ENCODE data around the gene ZNF358.

ZNF358 gene

GRCh38 chr19:7488736-7489353 is 27.1 kb upstream of the ZNF358 start, which contains the start of gene PEX11G:
Gene PEX11G, minus strand, starts transcription at chr19:7489035. Its CDS starts 25 bp downstream, at chr19:7489010.
- DNase-seq (ENCODE audit: low spot score) = no peak
- no peak for FAIRE-seq

GRCh38 chr19:7489609-7490044 is 26.3 kb upstream of the ZNF358 start:
- FAIRE-seq (no peak), DNase-seq (ENCODE audit: low spot score) (no peak)

GRCh38 chr19:7492142-7492541 is 23.8 kb upstream of the ZNF358 start:
- no peak for FAIRE-seq
- no peak for DNase-seq (ENCODE audit: low spot score)

GRCh38 chr19:7492558-7492957 is 23.3 kb upstream of the ZNF358 start:
- DNase-seq (ENCODE audit: low spot score) (no peak), FAIRE-seq (no peak)

GRCh38 chr19:7494416-7495098 is 21.3 kb upstream of the ZNF358 start:
- DNase-seq (ENCODE audit: low spot score) (no peak), FAIRE-seq (no peak)

- no peak for FAIRE-seq
Measured at GRCh38 chr19:7497292-7497691, 18.6 kb upstream of the ZNF358 start.

GRCh38 chr19:7500811-7501450 is 15.0 kb upstream of the ZNF358 start:
- no peak for FAIRE-seq
- no peak for DNase-seq (ENCODE audit: low spot score)

More at GRCh38 chr19:7497292-7497691, 18.6 kb upstream of the ZNF358 start:
- DNase-seq (ENCODE audit: low spot score) = no peak

GRCh38 chr19:7502552-7502951 is 13.4 kb upstream of the ZNF358 start:
- FAIRE-seq (no peak), DNase-seq (ENCODE audit: low spot score) (no peak)

GRCh38 chr19:7504684-7505083 is 11.2 kb upstream of the ZNF358 start:
- no peak for FAIRE-seq
- no peak for DNase-seq (ENCODE audit: low spot score)

GRCh38 chr19:7505288-7505681 is 10.6 kb upstream of the ZNF358 start:
- DNase-seq (ENCODE audit: low spot score) (no peak), FAIRE-seq (no peak)

- DNase-seq (ENCODE audit: low spot score) (no peak), FAIRE-seq (no peak)
Measured at GRCh38 chr19:7505682-7506384, 10.1 kb upstream of the ZNF358 start.

GRCh38 chr19:7506385-7507328 is 9.2 kb upstream of the ZNF358 start:
- DNase-seq (ENCODE audit: low spot score) (peak; percentile 43), FAIRE-seq (no peak)

- FAIRE-seq = peak; percentile 37
Measured at GRCh38 chr19:7507884-7508283, 8.0 kb upstream of the ZNF358 start.

GRCh38 chr19:7509625-7510024 is 6.3 kb upstream of the ZNF358 start:
- no peak for DNase-seq (ENCODE audit: low spot score)
- FAIRE-seq = no peak

More at GRCh38 chr19:7507884-7508283, 8.0 kb upstream of the ZNF358 start:
- peak; percentile 64 for DNase-seq (ENCODE audit: low spot score)

- no peak for DNase-seq (ENCODE audit: low spot score)
- FAIRE-seq = no peak
Measured at GRCh38 chr19:7512400-7512851, 3.5 kb upstream of the ZNF358 start.

GRCh38 chr19:7513809-7514642 is 1.9 kb upstream of the ZNF358 start:
- no peak for FAIRE-seq

GRCh38 chr19:7515110-7515644 is 726 bp upstream of the ZNF358 start:
- no peak for DNase-seq (ENCODE audit: low spot score)
- FAIRE-seq = no peak

More at GRCh38 chr19:7513809-7514642, 1.9 kb upstream of the ZNF358 start:
- no peak for DNase-seq (ENCODE audit: low spot score)

GRCh38 chr19:7516333-7516732 is 430 bp downstream of the ZNF358 start:
- FAIRE-seq (no peak), DNase-seq (ENCODE audit: low spot score) (no peak)

- FAIRE-seq = no peak
Measured at GRCh38 chr19:7516878-7517277, 975 bp downstream of the ZNF358 start.

More at GRCh38 chr19:7516878-7517277, 975 bp downstream of the ZNF358 start:
- DNase-seq (ENCODE audit: low spot score) = no peak
